HEK293 (cell line): ENCODE data around the gene HPSE2.

Source experiments
- CTCF ChIA-PET: fragments of 350-600 bp; formaldehyde crosslinking; extraction: SDS; loops from one replicate; lab custom pipeline; 2021; ENCODE audit warnings: antibody characterized with exemption; lab: Yijun Ruan, JAX
- POLR2A ChIA-PET: fragments of 300-600 bp; formaldehyde crosslinking; extraction: SDS; loops from one replicate; lab custom pipeline; 2020; ENCODE audit warnings: antibody characterized with exemption, inconsistent platforms; lab: Yijun Ruan, JAX
- H3K27ac ChIP-seq: fragments of 200-500 bp; sonication (Bioruptor generic); 2 replicates; pipeline ENCODE4 v1.5.1; 2014; ENCODE audit warnings: low read depth, low read length, control low read depth, inconsistent platforms; ENCODE audit errors: extremely low read depth
- H3K36me3 ChIP-seq, 2 experiments: fragments of 200-500 bp in 1 of 2; sonication (Bioruptor generic) in 1 of 2; 1 replicate in 1 of 2; 2 replicates in 1 of 2; pipeline ENCODE4 v1.5.1; 2014 to 2017; ENCODE audit warnings: inconsistent platforms in 2 of 2, low read length in 2 of 2; ENCODE audit not compliant: control insufficient read depth in 2 of 2, insufficient read depth in 1 of 2
- H3K4me1 ChIP-seq: fragments of 200-500 bp; sonication (Bioruptor generic); 2 replicates; pipeline ENCODE4 v1.5.1; 2014; ENCODE audit warnings: mild to moderate bottlenecking, low read length, inconsistent platforms; ENCODE audit not compliant: control insufficient read depth, insufficient read depth
- H3K4me3 ChIP-seq: 2 replicates; pipeline ENCODE4 v1.5.1; 2011; ENCODE audit warnings: low read depth, mild to moderate bottlenecking, control low read depth, low read length, moderate library complexity
- H3K9me3 ChIP-seq: fragments of 200-500 bp; sonication (Bioruptor generic); 2 replicates; pipeline ENCODE4 v1.5.1; 2014; ENCODE audit warnings: low read depth, low read length, inconsistent platforms; ENCODE audit not compliant: control insufficient read depth, insufficient read depth
- BCL11A ChIP-seq: fragments of 450-650 bp; formaldehyde crosslinking; IDR thresholded peaks from 2 replicates; pipeline ENCODE4 v1.5.1; 2016; ENCODE audit warnings: low read depth, missing biosample characterization, missing genetic modification characterization
- EGR2 ChIP-seq: fragments of 450-650 bp; formaldehyde crosslinking; IDR thresholded peaks from 2 replicates; pipeline ENCODE4 v1.5.1; 2016; ENCODE audit warnings: low read depth, missing biosample characterization, missing genetic modification characterization
- KLF9 ChIP-seq: fragments of 450-650 bp; formaldehyde crosslinking; IDR thresholded peaks from 2 replicates; pipeline ENCODE4 v1.5.1; 2016; ENCODE audit warnings: missing biosample characterization, missing genetic modification characterization, low read depth
- MYNN ChIP-seq: fragments of 450-650 bp; formaldehyde crosslinking; IDR thresholded peaks from 2 replicates; pipeline ENCODE4 v1.5.1; 2016; ENCODE audit warnings: missing biosample characterization, missing genetic modification characterization, borderline replicate concordance
- PRDM1 ChIP-seq: fragments of 450-650 bp; formaldehyde crosslinking; IDR thresholded peaks from 2 replicates; pipeline ENCODE4; 2016; ENCODE audit warnings: missing biosample characterization, missing genetic modification characterization
- RBAK ChIP-seq: fragments of 450-650 bp; formaldehyde crosslinking; IDR thresholded peaks from 2 replicates; pipeline ENCODE4 v1.5.1; 2016; ENCODE audit warnings: missing biosample characterization, missing genetic modification characterization
- SALL2 ChIP-seq: fragments of 450-650 bp; formaldehyde crosslinking; IDR thresholded peaks from 2 replicates; pipeline ENCODE4 v1.5.0; 2017; ENCODE audit warnings: missing biosample characterization, mild to moderate bottlenecking, missing genetic modification characterization, borderline replicate concordance
- TCF7L2 ChIP-seq: IDR thresholded peaks from 2 replicates; pipeline ENCODE4 v1.6.1; 2011; ENCODE audit warnings: low read depth, mild to moderate bottlenecking, inconsistent platforms, low read length, moderate library complexity, borderline replicate concordance
- ZFP37 ChIP-seq: fragments of 450-650 bp; formaldehyde crosslinking; IDR thresholded peaks from 2 replicates; pipeline ENCODE4 v1.5.1; 2016; ENCODE audit warnings: missing biosample characterization, missing genetic modification characterization
- ZFP41 ChIP-seq: fragments of 450-650 bp; formaldehyde crosslinking; IDR thresholded peaks from 2 replicates; pipeline ENCODE4 v1.5.1; 2016; ENCODE audit warnings: missing biosample characterization, missing genetic modification characterization, borderline replicate concordance
- ZNF114 ChIP-seq: fragments of 450-650 bp; formaldehyde crosslinking; IDR thresholded peaks from 2 replicates; pipeline ENCODE4 v1.5.0; 2017; ENCODE audit warnings: missing biosample characterization, missing genetic modification characterization
- ZNF121 ChIP-seq: fragments of 450-650 bp; formaldehyde crosslinking; IDR thresholded peaks from 2 replicates; pipeline ENCODE4 v1.5.1; 2016; ENCODE audit warnings: missing biosample characterization, missing genetic modification characterization
- ZNF266 ChIP-seq: fragments of 450-650 bp; formaldehyde crosslinking; IDR thresholded peaks from 2 replicates; pipeline ENCODE4 v1.5.1; 2016; ENCODE audit warnings: missing biosample characterization, missing genetic modification characterization, low read depth
- ZNF274 ChIP-seq, 2 experiments: fragments of 200-500 bp in 1 of 2; fragments of 450-650 bp in 1 of 2; sonication (Bioruptor generic) in 1 of 2; formaldehyde crosslinking in 1 of 2; IDR thresholded peaks; 2 replicates each; pipeline versions ENCODE4 v1.5.1 to v1.6.1; 2014 to 2016; ENCODE audit warnings: borderline replicate concordance in 1 of 2, inconsistent platforms in 1 of 2, low read length in 1 of 2, missing biosample characterization in 1 of 2, missing genetic modification characterization in 1 of 2
- ZNF292 ChIP-seq: fragments of 450-650 bp; formaldehyde crosslinking; IDR thresholded peaks from 2 replicates; pipeline ENCODE4 v1.5.1; 2016; ENCODE audit warnings: low read depth, missing biosample characterization, missing genetic modification characterization, borderline replicate concordance
- ZNF600 ChIP-seq: fragments of 450-650 bp; formaldehyde crosslinking; IDR thresholded peaks from 2 replicates; pipeline ENCODE4 v1.5.1; 2016; ENCODE audit warnings: missing biosample characterization, missing genetic modification characterization
- ZNF629 ChIP-seq: fragments of 450-650 bp; formaldehyde crosslinking; IDR thresholded peaks from 2 replicates; pipeline ENCODE4 v1.5.1; 2017; ENCODE audit warnings: missing biosample characterization, missing genetic modification characterization
- ZNF768 ChIP-seq: fragments of 450-650 bp; formaldehyde crosslinking; IDR thresholded peaks from 2 replicates; pipeline ENCODE4 v1.5.1; 2018; ENCODE audit warnings: missing biosample characterization, mild to moderate bottlenecking, missing genetic modification characterization
- ZSCAN16 ChIP-seq: fragments of 450-650 bp; formaldehyde crosslinking; IDR thresholded peaks from 2 replicates; pipeline ENCODE4 v1.5.1; 2016; ENCODE audit warnings: missing biosample characterization, missing genetic modification characterization
- ZXDB ChIP-seq: fragments of 450-650 bp; formaldehyde crosslinking; IDR thresholded peaks from 2 replicates; pipeline ENCODE4 v1.5.1; 2016; ENCODE audit warnings: missing biosample characterization, missing genetic modification characterization
- TF ChIP-seq, protein P1 (sequence below): fragments of 450-650 bp; formaldehyde crosslinking; IDR thresholded peaks from 2 replicates; pipeline ENCODE4 v1.5.1; 2016; ENCODE audit warnings: missing biosample characterization, missing genetic modification characterization
- TF ChIP-seq, protein P2 (sequence below): fragments of 450-650 bp; formaldehyde crosslinking; IDR thresholded peaks from 2 replicates; pipeline ENCODE4 v1.5.1; 2016; ENCODE audit warnings: missing biosample characterization, missing genetic modification characterization, low read depth

The HPSE2 gene

GRCh38 chr10:98848361-98848760 is 387.3 kb downstream of the HPSE2 start:
- Histone ChIP-seq H3K36me3 (no peaks in the 10 kb centered on the region), H3K4me3 (no peak overlapping the region), H3K9me3 (no peaks in the 10 kb centered on the region), H3K4me1 (no peaks in the 10 kb centered on the region), H3K27ac (no peak overlapping the region)
- CTCF ChIA-PET: interaction anchor here (0.6 to 0.9 kb wide), 4 partner anchors 9 to 562 kb away, joined by 3 to 4 read pairs (median 4); no protein-coding TSS in a partner anchor
- POLR2A ChIA-PET: no interaction called here
- no peak for TF ChIP-seq EGR2 (tag by site-specific recombination)
- peak; percentile 60; the same call in 1 of the 2 replicates for TF ChIP-seq PRDM1 (tag by site-specific recombination)

GRCh38 chr10:98846787-98847186 is 388.9 kb downstream of the HPSE2 start:
- Histone ChIP-seq H3K4me1 (no peaks in the 10 kb centered on the region), H3K4me3 (no peak overlapping the region), H3K9me3 (no peaks in the 10 kb centered on the region), H3K36me3 (no peaks in the 10 kb centered on the region), H3K27ac (no peak overlapping the region)
- ChIA-PET CTCF (no interaction called here), POLR2A (no interaction called here)
- TF ChIP-seq, protein P1, sequence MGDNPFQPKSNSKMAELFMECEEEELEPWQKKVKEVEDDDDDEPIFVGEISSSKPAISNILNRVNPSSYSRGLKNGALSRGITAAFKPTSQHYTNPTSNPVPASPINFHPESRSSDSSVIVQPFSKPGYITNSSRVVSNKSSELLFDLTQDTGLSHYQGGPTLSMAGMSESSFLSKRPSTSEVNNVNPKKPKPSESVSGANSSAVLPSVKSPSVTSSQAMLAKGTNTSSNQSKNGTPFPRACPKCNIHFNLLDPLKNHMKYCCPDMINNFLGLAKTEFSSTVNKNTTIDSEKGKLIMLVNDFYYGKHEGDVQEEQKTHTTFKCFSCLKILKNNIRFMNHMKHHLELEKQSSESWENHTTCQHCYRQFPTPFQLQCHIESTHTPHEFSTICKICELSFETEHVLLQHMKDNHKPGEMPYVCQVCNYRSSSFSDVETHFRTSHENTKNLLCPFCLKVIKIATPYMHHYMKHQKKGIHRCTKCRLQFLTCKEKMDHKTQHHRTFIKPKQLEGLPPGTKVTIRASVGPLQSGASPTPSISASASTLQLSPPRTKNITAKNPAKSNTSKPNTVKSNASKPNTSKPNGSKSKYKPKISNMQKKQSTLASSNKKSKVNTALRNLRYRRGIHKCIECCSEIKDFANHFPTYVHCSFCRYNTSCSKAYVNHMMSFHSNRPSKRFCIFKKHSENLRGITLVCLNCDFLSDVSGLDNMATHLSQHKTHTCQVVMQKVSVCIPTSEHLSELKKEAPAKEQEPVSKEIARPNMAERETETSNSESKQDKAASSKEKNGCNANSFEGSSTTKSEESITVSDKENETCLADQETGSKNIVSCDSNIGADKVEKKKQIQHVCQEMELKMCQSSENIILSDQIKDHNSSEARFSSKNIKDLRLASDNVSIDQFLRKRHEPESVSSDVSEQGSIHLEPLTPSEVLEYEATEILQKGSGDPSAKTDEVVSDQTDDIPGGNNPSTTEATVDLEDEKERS (tag by site-specific recombination): no peak
- TF ChIP-seq, protein P2, sequence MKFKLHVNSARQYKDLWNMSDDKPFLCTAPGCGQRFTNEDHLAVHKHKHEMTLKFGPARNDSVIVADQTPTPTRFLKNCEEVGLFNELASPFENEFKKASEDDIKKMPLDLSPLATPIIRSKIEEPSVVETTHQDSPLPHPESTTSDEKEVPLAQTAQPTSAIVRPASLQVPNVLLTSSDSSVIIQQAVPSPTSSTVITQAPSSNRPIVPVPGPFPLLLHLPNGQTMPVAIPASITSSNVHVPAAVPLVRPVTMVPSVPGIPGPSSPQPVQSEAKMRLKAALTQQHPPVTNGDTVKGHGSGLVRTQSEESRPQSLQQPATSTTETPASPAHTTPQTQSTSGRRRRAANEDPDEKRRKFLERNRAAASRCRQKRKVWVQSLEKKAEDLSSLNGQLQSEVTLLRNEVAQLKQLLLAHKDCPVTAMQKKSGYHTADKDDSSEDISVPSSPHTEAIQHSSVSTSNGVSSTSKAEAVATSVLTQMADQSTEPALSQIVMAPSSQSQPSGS (tag by site-specific recombination): peak; percentile 75

DNA sequence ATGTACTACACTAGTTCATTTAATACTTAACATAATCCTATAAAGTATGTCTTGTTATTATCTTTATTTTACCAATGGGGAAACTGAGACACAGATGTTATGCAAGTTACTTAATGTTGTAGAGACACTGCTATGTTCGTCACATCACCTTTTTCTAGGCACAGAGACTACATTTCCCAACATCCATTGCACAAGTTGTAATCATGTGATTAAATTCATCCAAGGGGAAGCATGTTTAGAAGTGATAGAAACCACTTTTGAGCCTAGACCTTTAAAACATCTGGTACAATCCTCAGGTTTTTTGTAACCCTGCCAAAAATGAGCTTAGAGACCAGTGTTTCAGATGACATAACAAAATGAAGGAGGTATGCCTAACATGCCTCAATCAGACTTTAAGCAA is 402.1 kb downstream of the HPSE2 start:
- no peak for TF ChIP-seq ZNF629 (tag by site-specific recombination)
- TF ChIP-seq ZSCAN16: no peak
- TF ChIP-seq ZNF600: no peak
- TF ChIP-seq ZNF114 (tag by site-specific recombination): no peak
- no peak for TF ChIP-seq SALL2 (tag by site-specific recombination)
- no peak for TF ChIP-seq ZNF266
- TF ChIP-seq ZXDB (tag by site-specific recombination): no peak
- TF ChIP-seq ZFP41 (tag by site-specific recombination): no peak
- TF ChIP-seq MYNN (tag by site-specific recombination): no peak
- TF ChIP-seq ZNF121 (tag by site-specific recombination): no peak
- no peak for TF ChIP-seq RBAK (tag by site-specific recombination)
- ChIA-PET CTCF (no interaction called here), POLR2A (no interaction called here)
- Histone ChIP-seq H3K27ac (no peak overlapping the region), H3K4me1 (no peaks in the 10 kb centered on the region), H3K36me3 (no peaks in the 10 kb centered on the region), H3K4me3 (no peak overlapping the region), H3K9me3 (no peaks in the 10 kb centered on the region)

- H3K27ac ChIP-seq: no peak overlapping the region
- no peak for TF ChIP-seq ZNF768 (tag by site-specific recombination)
- no peak for TF ChIP-seq ZNF274 (IDR thresholded peaks at IDR 0.05; ENCODE audit: low read length)
- no peak for TF ChIP-seq ZNF274 (tag by site-specific recombination; IDR thresholded peaks at IDR 0.05; ENCODE audit: borderline replicate concordance)
- TF ChIP-seq ZFP37: no peak
- no peak for TF ChIP-seq TCF7L2
- no peak for TF ChIP-seq SALL2 (tag by site-specific recombination)
- no peak for TF ChIP-seq ZFP41 (tag by site-specific recombination)
- TF ChIP-seq KLF9: no peak
- no peak for TF ChIP-seq ZNF292 (tag by site-specific recombination)
- no peak for TF ChIP-seq BCL11A (tag by site-specific recombination)
- ChIA-PET POLR2A (no interaction called here), CTCF (no interaction called here)
- no peaks in the 10 kb centered on the region for H3K36me3 ChIP-seq
- H3K4me1 ChIP-seq: no peaks in the 10 kb centered on the region
- H3K4me3 ChIP-seq: no peak overlapping the region
- no peaks in the 10 kb centered on the region for H3K9me3 ChIP-seq
Measured at GRCh38 chr10:98832738-98833137, 402.9 kb downstream of the HPSE2 start.
